Esophagus squamous epithelium (tissue), 4 donors: ENCODE measurements around the gene VGLL4.

ENCODE experiments used
- POLR2A ChIP-seq, 4 donors: fragments of 450-650 bp; IDR thresholded peaks; one replicate each; pipeline ENCODE4 v1.6.1; 2017; ENCODE audit warnings: antibody characterized with exemption in 4 of 4, mild to moderate bottlenecking in 4 of 4, moderate library complexity in 3 of 4
- TF ChIP-seq, protein P1 (sequence below), 6 experiments: fragments of 450-650 bp in 4 of 6; fragments of 200-600 bp in 2 of 6; sonication (generic) in 2 of 6; IDR thresholded peaks; one replicate each; pipeline ENCODE4 v1.5.1; 2016 to 2019; ENCODE audit warnings: antibody characterized with exemption in 6 of 6, mild to moderate bottlenecking in 4 of 6, moderate library complexity in 4 of 6

DNA sequence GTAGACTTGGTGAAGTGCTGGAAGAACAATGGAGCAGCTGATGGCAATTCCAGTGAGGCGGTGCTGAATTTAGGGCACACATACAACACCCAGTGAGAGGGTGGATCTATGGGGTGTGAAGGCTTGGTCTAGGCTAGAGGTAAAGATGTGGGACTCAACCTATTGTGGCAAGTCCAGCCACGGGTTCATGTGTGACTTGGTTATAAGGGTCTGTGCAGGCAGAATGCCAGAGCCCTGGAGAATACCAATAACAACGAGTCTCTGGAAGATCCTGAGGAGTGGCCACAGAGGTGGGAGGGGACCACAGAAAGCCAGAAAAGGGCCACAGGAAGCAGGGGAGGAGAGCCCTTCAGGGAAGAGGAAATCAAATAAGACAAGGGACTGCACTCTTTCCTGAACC, 55.0 kb downstream of the VGLL4 start:
- TF ChIP-seq, protein P1, sequence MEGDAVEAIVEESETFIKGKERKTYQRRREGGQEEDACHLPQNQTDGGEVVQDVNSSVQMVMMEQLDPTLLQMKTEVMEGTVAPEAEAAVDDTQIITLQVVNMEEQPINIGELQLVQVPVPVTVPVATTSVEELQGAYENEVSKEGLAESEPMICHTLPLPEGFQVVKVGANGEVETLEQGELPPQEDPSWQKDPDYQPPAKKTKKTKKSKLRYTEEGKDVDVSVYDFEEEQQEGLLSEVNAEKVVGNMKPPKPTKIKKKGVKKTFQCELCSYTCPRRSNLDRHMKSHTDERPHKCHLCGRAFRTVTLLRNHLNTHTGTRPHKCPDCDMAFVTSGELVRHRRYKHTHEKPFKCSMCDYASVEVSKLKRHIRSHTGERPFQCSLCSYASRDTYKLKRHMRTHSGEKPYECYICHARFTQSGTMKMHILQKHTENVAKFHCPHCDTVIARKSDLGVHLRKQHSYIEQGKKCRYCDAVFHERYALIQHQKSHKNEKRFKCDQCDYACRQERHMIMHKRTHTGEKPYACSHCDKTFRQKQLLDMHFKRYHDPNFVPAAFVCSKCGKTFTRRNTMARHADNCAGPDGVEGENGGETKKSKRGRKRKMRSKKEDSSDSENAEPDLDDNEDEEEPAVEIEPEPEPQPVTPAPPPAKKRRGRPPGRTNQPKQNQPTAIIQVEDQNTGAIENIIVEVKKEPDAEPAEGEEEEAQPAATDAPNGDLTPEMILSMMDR (IDR thresholded peaks at IDR 0.05): no peak
- no peak for TF ChIP-seq POLR2A (IDR thresholded peaks at IDR 0.05)
